H4 (cell line): Measurements from ENCODE around the gene GANC. TPM values are rescaled to one million over a fixed set of nuclear protein-coding genes. Genes with fewer than 3 reads are reported as not detected.

Source experiments
- DNase-seq: peaks from one replicate; pipeline ENCODE4 v3.0.0-alpha.2; 2015; ENCODE audit warnings: low spot score
- total RNA-seq: library from RNA; depleted of rRNA; stranded (reverse); fragments of >200 nt; shearing (Covaris generic); gene quantifications from 2 replicates; pipeline ENCODE4 v1.2.3, GENCODE V29; 2014; rRNA removed

Gene GANC
- total RNA-seq, 1 experiment from 2014 or later: 10.4 TPM

DNA sequence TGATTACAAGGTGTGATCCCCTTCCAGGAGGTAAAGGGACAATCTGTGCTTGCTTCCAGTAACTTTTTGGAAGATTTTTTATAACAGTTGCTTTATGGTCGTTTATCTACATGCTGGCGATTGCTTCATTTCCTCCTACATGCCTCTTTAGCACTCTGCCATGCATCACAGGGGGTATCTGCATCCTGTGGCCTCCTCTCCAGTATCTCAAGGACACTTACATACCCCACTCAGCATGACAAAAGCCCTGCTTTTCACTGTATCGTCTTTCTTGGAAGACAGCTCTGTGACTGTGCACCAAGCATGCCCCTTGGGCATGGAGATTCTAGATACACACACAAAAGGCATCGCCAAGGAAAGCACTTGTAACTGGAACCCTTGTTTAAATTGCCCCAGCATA lies 111.6 kb downstream of the GANC start:
- no peak for DNase-seq

DNA sequence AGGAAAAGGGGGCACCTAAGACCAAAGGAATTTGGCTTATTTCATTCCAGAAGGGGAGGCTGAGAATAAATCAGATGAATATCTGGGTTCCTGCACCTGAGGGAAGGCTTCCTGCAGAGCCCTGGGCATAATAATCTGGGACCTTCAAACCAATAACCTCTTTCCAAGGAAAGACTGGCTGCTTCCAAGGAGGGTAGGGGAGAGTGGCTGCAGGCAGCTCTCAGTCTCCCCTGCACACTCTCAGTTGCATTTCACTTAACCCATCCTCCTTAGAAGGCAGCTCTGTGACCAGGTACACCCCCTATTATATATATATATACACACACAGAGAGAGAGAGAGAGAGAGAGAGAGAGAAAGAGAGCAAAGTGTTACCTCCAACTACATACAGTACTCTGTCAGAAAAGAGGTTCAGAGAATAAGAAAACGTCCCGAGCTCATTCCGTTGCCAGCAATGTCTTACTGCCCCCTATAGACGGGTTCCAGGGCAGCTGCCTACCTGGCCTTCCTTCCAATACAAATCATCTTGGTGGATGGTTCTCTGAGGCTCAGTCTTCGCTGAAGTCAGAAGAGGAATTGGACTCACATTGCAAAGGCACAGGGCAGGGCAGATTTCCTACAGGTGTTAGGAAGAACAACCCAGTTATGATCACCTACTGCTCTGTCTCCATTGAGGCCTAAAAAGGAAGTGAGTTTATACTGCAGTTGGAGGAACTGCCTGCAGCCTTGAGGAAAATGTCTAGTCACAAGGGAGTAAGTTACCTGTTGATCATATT lies 112.4 kb downstream of the GANC start:
- DNase-seq: peak; percentile 21

DNA sequence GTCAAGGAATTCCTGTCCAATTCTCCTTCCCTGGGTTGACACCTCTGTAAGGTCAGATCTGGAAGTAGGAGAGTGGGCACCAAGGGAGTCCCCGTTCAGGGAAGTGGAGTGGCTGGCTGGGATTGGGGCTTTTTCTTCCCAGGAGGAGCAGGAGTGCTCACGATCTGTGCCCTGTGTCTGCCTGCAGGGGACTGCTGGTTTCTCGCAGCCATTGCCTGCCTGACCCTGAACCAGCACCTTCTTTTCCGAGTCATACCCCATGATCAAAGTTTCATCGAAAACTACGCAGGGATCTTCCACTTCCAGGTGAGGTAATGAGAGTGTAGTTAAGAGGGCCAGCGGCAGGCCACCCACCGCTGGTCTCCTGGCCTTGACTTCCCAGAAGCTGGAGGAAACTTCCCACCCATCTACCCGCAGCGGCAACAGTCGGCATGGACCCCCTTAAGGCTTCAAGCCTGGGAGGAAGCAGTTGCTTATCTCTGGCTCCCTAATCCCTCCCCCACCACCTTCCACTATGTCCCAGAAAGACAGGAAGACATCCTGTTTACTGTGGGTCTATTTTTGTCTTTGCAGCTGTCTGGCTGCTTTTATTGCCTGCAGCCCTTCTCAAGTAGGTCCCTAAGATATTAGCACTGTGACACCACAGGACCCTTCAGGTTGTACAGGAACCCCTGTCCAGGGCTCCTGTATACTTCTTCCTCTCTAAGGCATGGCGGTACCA lies 113.1 kb downstream of the GANC start:
- no peak for DNase-seq

DNA sequence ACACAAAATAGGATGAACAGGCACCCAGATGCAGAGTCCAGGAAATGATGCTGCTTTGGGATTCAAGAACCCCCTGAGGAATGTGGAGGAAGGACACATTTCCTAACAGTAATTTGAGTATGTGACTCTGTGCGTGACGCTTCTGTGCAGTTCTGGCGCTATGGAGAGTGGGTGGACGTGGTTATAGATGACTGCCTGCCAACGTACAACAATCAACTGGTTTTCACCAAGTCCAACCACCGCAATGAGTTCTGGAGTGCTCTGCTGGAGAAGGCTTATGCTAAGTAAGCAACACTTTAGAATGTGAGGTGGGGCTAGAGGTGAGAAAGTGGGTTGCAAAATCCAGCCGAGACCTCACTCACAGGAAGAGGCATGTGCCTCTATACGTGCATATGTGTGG lies 114.6 kb downstream of the GANC start:
- no peak for DNase-seq

DNA sequence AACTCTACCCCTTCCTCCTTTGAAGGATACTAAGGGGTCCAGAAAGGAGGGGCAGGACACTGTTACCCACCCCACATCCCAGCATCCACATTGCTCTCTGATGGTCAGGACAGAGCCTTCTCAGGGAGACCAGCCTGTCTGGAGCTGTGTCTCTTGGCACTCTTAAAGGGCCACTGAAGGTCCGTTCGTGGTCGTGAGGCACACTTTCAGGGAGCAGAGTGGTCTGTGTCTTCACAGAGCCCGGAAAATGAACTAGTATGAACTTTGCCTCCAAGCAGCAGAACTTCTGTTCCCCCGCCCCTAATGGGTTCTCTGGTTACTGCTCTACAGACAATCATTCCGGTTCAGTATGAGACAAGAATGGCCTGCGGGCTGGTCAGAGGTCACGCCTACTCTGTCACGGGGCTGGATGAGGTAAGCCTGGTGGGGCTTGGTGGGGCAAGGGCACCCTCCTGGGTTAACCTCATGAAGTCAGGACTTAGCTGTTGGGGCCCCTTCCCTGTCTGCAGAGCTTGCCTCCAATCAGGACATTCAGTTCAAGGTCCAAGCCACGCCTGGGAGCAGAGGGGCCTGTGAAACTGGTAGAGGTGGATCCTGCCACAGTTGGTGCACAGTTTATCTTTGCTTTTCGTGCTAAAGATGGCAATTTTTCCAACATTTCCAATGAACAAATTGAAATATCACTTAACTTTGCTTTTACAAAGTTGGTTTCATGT lies 119.5 kb downstream of the GANC start:
- DNase-seq: no peak

DNA sequence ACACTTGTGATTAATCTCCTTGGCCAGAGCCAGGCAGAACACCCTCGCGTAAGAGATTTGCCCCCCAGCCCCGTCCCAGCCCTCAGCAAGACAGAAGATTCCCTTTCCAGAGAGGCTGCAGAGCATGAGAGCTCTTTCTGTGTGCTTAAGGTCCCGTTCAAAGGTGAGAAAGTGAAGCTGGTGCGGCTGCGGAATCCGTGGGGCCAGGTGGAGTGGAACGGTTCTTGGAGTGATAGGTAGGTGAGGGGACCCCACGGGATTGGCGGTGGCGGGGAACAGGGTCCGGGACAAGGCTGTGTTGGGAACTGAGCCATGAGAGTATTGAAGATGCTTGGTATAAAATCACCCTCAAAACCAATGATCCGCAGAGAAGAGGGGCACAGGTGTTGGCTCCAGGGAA lies 121.1 kb downstream of the GANC start:
- no peak for DNase-seq

DNA sequence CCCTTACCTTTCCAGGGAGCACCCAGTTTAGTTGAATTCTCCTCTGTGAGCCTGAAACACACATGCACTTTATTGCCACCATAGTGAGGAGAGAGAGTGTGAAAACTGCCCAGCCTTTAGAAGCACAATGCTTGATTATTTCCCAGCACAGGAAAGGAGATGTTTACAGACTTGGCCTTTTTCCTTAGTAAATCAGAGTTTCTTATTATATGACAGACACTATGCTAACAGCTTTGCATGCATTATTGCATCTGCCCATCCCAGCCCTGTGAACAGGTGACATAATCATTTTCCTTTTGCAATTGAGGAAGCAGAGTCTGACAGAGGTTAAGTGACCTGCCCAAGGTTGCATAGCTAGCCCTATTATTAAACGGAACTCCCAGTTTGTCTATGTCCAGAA lies 122.8 kb downstream of the GANC start:
- no peak for DNase-seq

DNA sequence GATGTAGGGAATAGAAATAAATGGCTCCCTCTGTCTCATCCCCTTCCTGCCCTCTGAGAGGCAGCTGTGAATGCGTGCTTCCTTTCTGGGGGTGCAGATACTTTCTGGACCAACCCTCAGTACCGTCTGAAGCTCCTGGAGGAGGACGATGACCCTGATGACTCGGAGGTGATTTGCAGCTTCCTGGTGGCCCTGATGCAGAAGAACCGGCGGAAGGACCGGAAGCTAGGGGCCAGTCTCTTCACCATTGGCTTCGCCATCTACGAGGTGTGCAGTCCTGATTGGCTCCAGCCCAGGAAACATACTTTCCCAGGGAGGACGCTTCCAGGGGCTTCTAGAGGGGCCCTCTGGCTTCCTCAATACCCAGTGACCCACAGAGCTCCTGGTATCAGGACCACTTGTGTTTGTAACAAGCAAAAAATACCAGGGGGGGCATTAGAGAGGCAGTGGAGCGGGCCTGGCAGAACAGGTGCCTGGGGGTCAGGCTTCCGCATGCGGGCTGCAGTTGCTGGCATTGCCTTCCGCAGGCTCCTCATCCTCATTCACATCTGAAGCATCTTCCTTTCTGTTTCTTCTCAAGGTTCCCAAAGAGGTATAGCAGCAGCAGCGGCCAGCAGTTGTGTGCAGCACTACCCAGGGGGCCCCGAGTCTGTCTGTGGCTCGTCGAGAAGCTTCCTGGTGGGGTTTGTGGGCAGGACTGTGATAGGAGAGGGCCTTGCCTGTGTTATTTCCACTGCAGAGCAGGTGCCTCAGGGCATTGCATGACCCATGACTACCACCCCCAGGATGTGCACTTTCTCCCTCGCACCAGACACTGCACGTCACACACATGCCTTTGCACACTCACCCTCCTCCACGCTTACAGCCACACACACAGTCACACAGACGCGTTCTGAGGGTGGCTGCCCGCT lies 128.8 kb downstream of the GANC start:
- no peak for DNase-seq

DNA sequence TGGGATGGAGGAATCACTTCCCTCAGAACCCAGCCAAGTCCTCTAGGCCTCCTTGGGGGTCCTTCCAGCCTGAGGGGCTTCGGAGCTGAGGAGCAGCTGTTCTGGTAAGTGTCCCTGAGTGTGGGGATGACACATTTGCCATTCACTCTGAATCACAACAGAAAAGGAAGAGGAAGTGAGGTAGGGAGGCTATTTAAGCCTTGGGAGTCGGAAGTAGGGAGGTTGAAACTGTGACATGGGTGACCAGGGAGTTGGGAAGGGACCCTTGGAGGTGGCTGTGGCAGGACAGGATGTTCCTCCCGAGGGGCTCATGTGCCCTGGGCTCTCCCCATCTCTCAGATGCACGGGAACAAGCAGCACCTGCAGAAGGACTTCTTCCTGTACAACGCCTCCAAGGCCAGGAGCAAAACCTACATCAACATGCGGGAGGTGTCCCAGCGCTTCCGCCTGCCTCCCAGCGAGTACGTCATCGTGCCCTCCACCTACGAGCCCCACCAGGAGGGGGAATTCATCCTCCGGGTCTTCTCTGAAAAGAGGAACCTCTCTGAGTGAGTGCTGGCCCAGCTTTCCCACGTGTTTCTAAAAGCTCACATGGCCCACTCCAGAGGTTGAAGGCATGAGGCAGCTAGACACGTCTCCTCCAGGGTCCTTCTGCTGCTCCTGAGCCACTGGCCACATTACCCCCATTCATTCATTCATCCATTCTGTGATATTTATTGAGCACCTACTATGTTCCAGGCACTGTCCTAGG lies 129.6 kb downstream of the GANC start:
- DNase-seq: no peak

DNA sequence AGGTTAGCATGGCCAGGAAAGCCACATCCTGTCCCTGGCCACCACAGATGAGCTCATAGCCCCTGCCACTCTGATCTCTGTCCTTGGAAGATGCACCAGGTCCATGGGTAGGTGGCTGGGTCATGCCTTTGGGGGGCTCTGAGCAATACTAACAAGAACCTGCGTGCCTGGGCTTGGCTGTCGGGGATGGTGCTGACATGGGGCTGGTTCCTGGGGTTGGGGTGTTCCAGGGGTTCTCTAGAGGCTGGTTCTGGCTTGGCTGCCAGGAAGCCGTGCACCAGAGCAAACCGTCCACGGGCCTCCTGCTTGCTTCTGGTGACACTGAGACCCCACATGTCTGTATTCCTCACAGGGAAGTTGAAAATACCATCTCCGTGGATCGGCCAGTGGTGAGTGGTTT lies 130.4 kb downstream of the GANC start:
- DNase-seq: no peak

DNA sequence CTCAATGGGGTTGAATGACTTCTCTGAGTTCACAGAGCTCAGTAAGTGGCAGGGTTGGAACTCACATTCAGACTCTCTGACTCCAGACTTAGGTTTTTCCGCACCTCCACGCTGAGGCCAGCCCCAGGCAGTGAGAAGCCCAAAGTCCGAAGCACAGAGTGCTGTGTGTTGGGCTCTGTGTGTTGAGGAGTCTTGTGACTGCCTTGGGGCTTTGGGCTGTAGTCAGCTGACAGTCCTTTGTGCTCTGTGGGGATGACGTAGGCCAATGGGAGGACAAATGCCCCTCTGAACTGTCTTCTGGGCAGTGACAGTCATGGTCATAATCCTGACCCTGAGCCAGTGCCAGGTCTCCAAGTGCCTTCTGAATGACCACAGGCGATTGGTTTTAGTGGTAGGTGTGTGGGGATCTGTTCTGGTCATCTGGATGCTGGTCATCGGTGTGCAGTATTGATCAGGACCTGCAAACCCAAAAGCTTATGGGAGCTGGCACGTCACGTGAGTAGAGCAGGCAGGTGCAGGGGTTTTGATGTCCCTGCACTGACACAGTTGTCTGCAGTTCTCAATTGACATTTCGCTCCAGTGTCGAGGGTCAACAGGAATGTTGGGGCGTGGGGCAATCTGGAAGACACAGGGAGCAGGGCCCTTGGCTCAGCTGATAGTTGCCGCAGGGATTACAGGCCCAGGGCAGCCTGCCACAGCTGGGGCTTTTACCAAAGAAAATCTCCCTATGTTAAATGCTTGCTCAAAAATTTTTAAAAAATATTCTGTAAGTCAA lies 131.6 kb downstream of the GANC start:
- DNase-seq: no peak

DNA sequence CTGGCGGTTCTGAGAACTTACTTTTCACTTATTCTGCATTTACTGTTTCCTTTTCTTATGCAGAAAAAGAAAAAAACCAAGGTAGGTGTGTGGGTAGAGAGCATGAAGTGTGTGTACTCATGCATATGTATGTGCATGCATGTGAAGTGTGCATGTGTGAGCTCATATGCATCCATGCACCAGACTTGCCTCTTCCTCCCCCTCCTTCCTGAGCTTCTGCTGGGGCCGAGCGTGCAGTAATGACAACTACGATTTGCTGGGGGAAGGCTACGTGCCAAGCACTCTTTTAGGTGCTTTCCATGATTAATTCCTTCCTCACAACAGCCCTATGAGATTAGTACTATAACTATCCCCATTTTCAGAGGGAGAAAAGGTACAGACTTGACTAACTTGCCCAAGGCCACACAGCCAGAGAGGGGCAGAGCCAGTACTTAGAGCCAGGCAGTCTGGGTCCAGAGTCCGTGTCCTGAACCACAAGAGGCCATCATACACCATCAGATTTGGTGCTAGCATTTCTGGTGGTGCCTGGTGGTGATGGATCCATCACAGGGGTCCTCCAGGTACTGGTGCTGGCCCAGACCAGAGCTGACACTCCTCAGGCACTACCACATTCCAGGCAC lies 133.0 kb downstream of the GANC start:
- no peak for DNase-seq

Other genes starting within 250 kb of the GANC start
- not detected in 2 replicates for gene PLA2G4D, start 178.6 kb upstream of the GANC start, total RNA-seq
- gene PLA2G4F, start 116.6 kb upstream of the GANC start, total RNA-seq: not detected in 2 replicates
- gene VPS39, start 64.9 kb upstream of the GANC start, total RNA-seq: 23.5 and 26.6 TPM in 2 replicates
- gene TMEM87A, start 232 bp downstream of the GANC start, total RNA-seq: 46.7 and 52.1 TPM in 2 replicates
- gene CAPN3, start 86.3 kb downstream of the GANC start, total RNA-seq: 0.43 TPM in 1 of 2 replicates, not detected in the other
- gene ZNF106, start 217.9 kb downstream of the GANC start, total RNA-seq: 16.3 and 19.2 TPM in 2 replicates
- gene SNAP23, start 222.4 kb downstream of the GANC start, total RNA-seq: 56.7 and 87.9 TPM in 2 replicates